Prostate gland (tissue), 2 donors: ENCODE data around the gene EXOC3L1. TPM values are rescaled to one million over a fixed set of nuclear protein-coding genes. Genes with fewer than 3 reads are reported as not detected.
A peak's percentile ranks its signal among the peaks of the same experiment; 100 is the strongest.

Experiments used
- DNase-seq: peaks from one replicate; pipeline ENCODE4 v3.0.0-alpha.2; 2019; ENCODE audit warnings: low spot score
- H3K27ac ChIP-seq, 2 donors: fragments of 200-600 bp; sonication (generic); 2 replicates each; pipeline ENCODE4 v1.5.1; 2017 to 2019
- H3K27me3 ChIP-seq: fragments of 200-600 bp; sonication (generic); replicated peaks from 2 replicates; pipeline ENCODE4 v1.5.1; 2019; ENCODE audit not compliant: insufficient read depth
- H3K36me3 ChIP-seq, 2 donors: fragments of 200-600 bp; sonication (generic); 1 replicate in 1 of 2; 2 replicates in 1 of 2; pipeline versions ENCODE4 v1.5.1 to v1.8.1; 2017 to 2019
- H3K4me1 ChIP-seq: fragments of 200-600 bp; sonication (generic); replicated peaks from 2 replicates; pipeline ENCODE4 v1.5.1; 2019
- H3K4me3 ChIP-seq, 2 donors: fragments of 200-600 bp; sonication (generic); 2 replicates each; pipeline ENCODE4 v1.5.1; 2017 to 2019
- H3K9me3 ChIP-seq: fragments of 200-600 bp; sonication (generic); 2 replicates; pipeline ENCODE4 v1.5.1; 2017
- POLR2A ChIP-seq: fragments of 450-650 bp; IDR thresholded peaks from one replicate; pipeline ENCODE4 v1.6.1; 2016; ENCODE audit warnings: antibody characterized with exemption, mild to moderate bottlenecking
- POLR2AphosphoS5 ChIP-seq: sonication (generic); formaldehyde crosslinking; IDR thresholded peaks from one replicate; pipeline ENCODE4 v1.6.1; 2017; ENCODE audit warnings: antibody characterized with exemption
- WGBS: methylation state at CpG from one replicate; pipeline ENCODE4 v1.1.5; 2018; 5-methylcytosine and 5-hydroxymethylcytosine counted together
- intact Hi-C: fragments of 100-400 bp; cut with DNase I; formaldehyde crosslinking; loops from one replicate; pipeline ENCODE4 v1.14.2; 2022
- total RNA-seq, 2 donors: library from RNA; depleted of rRNA; stranded (reverse); fragments of >200 nt; gene quantifications; one replicate each; pipeline ENCODE4 v1.1.0, GENCODE V29; 2016
- TF ChIP-seq, protein P1 (sequence below), 4 experiments: fragments of 200-600 bp in 2 of 4; fragments of 450-650 bp in 2 of 4; sonication (generic) in 2 of 4; IDR thresholded peaks; 1 replicate in 3 of 4; 2 replicates in 1 of 4; pipeline ENCODE4 v1.5.1; 2016 to 2019; ENCODE audit warnings: antibody characterized with exemption in 4 of 4, mild to moderate bottlenecking in 2 of 4, moderate library complexity in 2 of 4

Gene EXOC3L1
- total RNA-seq, 2 donors from 2014 or later: 1.1 to 8.2 TPM

GRCh38 chr16:67201411-67202345 lies 11.7 kb upstream of the EXOC3L1 start:
- no peak overlapping the region for H3K27ac ChIP-seq
- H3K4me3 ChIP-seq: no peak overlapping the region
- H3K4me1 ChIP-seq: peaks cover 6% of the 10 kb centered on the region
- H3K9me3 ChIP-seq: no peaks in the 10 kb centered on the region
- WGBS: 94% methylated on average over 33 of the region's 40 CpGs
- peaks cover 0 to 15% of the 10 kb centered on the region in 2 donors for H3K36me3 ChIP-seq
- TF ChIP-seq POLR2A (no peak), POLR2AphosphoS5 (no peak)
- TF ChIP-seq, protein P1, sequence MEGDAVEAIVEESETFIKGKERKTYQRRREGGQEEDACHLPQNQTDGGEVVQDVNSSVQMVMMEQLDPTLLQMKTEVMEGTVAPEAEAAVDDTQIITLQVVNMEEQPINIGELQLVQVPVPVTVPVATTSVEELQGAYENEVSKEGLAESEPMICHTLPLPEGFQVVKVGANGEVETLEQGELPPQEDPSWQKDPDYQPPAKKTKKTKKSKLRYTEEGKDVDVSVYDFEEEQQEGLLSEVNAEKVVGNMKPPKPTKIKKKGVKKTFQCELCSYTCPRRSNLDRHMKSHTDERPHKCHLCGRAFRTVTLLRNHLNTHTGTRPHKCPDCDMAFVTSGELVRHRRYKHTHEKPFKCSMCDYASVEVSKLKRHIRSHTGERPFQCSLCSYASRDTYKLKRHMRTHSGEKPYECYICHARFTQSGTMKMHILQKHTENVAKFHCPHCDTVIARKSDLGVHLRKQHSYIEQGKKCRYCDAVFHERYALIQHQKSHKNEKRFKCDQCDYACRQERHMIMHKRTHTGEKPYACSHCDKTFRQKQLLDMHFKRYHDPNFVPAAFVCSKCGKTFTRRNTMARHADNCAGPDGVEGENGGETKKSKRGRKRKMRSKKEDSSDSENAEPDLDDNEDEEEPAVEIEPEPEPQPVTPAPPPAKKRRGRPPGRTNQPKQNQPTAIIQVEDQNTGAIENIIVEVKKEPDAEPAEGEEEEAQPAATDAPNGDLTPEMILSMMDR (IDR thresholded peaks at IDR 0.05): no peak
- no peak for DNase-seq
- no peaks in the 10 kb centered on the region for H3K27me3 ChIP-seq
- intact Hi-C loops: no loop called here

DNA sequence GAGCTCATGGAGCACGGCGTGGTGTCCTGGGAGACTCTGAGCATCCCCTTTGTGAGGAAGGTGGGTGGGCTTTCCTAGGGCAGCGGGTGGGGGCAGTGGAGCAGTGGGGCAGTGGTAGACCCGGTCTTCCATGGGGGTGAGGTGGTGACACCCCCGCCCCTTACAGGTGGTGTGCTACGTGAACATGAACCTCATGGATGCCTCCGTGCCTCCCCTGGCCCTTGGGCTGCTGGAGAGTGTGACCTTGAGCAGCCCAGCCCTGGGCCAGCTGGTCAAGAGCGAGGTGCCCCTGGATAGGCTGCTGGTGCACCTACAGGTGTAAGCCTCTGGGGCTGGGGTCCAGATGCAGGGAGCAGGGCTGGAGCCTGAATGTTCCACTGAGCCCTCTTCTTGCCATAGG lies 10.6 kb upstream of the EXOC3L1 start:
- no peaks in the 10 kb centered on the region for H3K27me3 ChIP-seq
- DNase-seq: no peak
- no peak overlapping the region for H3K27ac ChIP-seq
- peaks cover 4 to 22% of the 10 kb centered on the region in 2 donors for H3K36me3 ChIP-seq
- intact Hi-C loops: no loop called here
- 96% methylated on average over 8 of the region's 8 CpGs for WGBS
- H3K9me3 ChIP-seq: no peaks in the 10 kb centered on the region
- TF ChIP-seq POLR2A (no peak), POLR2AphosphoS5 (no peak)
- TF ChIP-seq, protein P1 (IDR thresholded peaks at IDR 0.05): no peak
- H3K4me3 ChIP-seq: no peak overlapping the region
- H3K4me1 ChIP-seq: peaks cover 6% of the 10 kb centered on the region

- Histone ChIP-seq H3K27ac (peak overlapping the region in 1 of 2 donors; percentile 63), H3K4me3 (peak overlapping the region; percentile 27 to 53), H3K9me3 (no peaks in the 10 kb centered on the region), H3K36me3 (peaks cover 11 to 26% of the 10 kb centered on the region in 2 donors), H3K4me1 (peaks cover 6% of the 10 kb centered on the region), H3K27me3 (no peaks in the 10 kb centered on the region)
- WGBS: 31% methylated on average over 21 of the region's 22 CpGs
- TF ChIP-seq POLR2A (no peak), POLR2AphosphoS5 (no peak)
- TF ChIP-seq, protein P1 (IDR thresholded peaks at IDR 0.05): no peak
- intact Hi-C loops: no loop called here
- DNase-seq: no peak
These were observed 9.9 kb upstream of the EXOC3L1 start for GRCh38 chr16:67199808-67200198.

- peak; percentile 57 for TF ChIP-seq POLR2AphosphoS5
- TF ChIP-seq, protein P1 (IDR thresholded peaks at IDR 0.05): peak in 3 of 4 experiments; percentile 39 to 76 (median 62)
- peak; percentile 82 for TF ChIP-seq POLR2A
- WGBS: 22% methylated on average over 59 of the region's 61 CpGs
- Histone ChIP-seq H3K4me3 (peak within 1 kb of the TSS; percentile 27 to 53), H3K4me1 (peaks cover 6% of the 10 kb centered on the region), H3K27me3 (no peaks in the 10 kb centered on the region), H3K9me3 (no peaks in the 10 kb centered on the region), H3K27ac (peak within 1 kb of the TSS; percentile 63 to 71), H3K36me3 (peaks cover 16 to 26% of the 10 kb centered on the region in 2 donors)
- peak; percentile 65 for DNase-seq
- intact Hi-C loops: no loop called here
These were observed 9.3 kb upstream of the EXOC3L1 start, which contains the start of gene ELMO3 for GRCh38 chr16:67199011-67199807. TSS of gene ELMO3 (plus strand) at chr16:67199131. CDS start at chr16:67199327, 196 bp downstream.
